Measurements from ENCODE around the gene POU2F3. TPM values are rescaled to one million over a fixed set of nuclear protein-coding genes. Genes with fewer than 3 reads are reported as not detected.

The POU2F3 gene
- not detected in 2 replicates for total RNA-seq

DNA sequence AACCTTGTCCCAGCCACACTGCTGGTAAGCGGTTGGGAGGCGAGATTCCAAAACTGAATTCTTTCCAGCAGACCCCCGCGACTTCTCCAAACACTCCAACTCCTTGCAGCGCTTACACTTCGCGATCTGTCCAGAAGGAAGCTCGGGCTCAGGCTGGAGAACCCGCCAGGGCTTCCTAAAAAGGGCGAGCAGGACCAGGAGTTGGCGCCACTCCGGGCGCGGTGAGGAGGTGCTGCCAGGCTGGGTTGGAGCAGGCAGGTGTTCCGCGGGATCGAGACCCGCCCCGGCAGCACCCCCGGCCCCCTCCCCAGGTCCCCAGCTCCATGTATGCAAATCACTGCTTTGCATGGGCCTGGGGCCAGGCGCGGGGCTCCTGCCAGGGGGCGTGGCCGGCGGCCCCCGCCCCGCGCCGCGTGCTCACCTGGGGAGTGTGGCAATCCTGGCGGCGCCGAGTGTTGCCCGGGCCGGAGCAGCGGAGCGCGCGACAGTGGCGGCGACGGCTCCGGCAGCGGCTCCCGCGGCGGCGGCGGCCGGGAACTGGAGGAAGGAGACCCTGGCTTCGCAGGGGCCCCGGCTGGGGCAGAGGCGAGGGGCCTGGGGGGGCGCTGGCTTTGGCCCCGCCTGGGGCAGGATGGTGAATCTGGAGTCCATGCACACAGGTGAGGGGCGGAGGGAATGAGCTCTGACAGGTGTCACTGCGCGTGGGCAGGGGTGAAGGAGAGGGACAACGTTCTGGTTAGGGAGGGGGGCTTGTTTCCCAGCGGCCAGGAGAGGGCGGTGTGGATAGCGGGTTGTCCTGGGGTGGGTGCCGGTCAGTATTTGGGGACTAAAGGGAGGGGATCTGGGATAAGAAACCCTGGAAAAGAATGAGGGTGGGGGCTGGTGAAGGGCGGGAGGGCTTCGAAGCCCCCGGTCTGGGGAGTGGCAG, at the start of gene POU2F3:
Gene POU2F3, plus strand, starts transcription at position 428 of the 928 bp plus-strand sequence. Its CDS starts 204 bp downstream, at position 632.

GRCh38 chr11:120210626-120211521, 29.1 kb upstream of the POU2F3 start, which contains the start of gene OAF:
TSS of gene OAF (plus strand) at chr11:120211032. CDS start at chr11:120211280, 248 bp downstream.

DNA sequence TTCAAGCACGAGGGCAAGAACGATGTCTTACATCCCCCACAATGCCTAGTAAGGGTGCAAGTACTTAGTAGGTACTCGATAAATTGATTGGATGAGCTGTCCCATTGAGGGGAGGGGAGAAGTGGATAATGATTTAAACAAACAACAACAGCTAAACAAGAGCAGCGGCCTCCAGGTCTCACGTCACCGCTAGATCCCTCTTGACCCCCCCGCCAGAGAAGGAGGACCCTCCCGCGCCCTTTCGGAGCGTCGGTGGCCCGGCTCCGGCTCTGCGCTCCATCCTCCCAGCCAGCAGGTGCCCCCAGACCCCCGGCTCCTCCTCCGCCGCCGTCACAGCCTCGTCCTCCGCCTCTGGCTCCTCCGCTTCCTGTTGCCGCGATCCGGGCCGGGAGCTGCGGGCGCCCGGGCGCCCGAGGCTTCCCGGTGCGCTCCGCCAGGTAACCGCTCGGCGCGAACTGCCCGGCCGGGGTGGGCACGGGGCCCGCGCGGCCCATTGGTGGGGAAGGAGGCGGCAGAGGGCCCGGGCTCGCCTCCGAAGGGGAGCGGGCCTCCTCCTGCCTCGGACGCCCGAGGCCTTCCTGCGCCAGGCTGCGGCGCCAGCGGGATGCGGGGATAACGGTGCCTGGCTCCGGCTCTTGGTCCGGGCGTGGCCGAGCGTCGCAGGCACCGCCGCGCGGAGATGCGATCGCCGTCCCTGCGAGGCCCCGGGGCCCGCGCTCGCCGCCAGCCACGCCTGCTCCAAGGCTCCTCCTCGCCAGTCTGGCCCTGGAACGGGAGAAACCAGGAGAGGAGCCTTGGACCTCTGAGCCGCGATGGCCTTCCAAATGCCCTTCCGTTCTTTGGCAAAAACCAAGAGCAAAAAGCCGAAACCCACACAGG, 85.2 kb downstream of the POU2F3 start, which contains the start of gene TLCD5:
Gene TLCD5, plus strand, starts transcription at position 368 of the 879 bp plus-strand sequence. CDS start 2,143 bp downstream, outside the sequence.

DNA sequence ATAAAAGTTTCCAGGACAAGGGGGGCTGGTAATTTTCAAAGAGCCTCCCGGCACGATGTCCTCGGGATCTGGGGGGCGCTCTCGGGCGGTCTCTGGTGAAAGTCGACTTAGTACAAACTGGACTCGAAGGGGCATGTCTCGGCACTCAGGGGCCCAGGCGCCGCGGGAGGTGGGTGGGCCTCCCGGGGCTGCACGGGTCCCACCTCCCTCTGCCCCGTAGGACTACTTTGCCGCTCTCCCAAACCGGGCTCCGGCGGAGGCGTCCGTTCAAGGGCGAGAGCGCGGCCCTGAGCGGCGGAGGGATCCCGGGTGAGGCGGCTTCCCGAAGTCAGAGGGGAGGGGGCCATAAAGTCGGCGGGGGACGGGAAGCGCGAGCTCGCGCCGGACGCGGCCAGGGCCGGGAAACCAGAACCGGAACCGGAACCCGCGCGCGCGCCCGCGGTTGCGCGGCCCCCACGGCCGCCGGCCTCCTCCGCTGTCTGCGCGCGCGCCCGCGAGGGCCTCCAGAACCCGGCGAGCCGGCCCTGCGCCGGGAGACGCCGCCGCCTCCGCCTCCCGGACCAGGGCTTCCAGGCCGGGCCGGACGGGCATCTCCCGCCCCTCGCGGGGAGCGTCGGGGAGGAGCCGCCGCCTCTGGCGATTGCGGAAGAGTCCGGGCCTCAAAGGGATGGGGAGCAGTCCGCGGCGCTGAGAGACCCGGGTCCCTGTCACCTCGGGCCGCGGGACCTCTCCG, 96.1 kb downstream of the POU2F3 start, which contains the start of gene ARHGEF12:
Gene ARHGEF12, plus strand, starts transcription at position 506 of the 733 bp plus-strand sequence. CDS start 831 bp downstream, outside the sequence.

Other genes starting within 250 kb of the POU2F3 start
- gene TRIM29, start 102.0 kb upstream of the POU2F3 start, total RNA-seq = not detected in 2 replicates
- 169 and 217 TPM in 2 replicates for gene OAF, start 29.1 kb upstream of the POU2F3 start, total RNA-seq
- 2.8 and 5.6 TPM in 2 replicates for gene TLCD5, start 85.2 kb downstream of the POU2F3 start, total RNA-seq
- gene ARHGEF12, start 96.3 kb downstream of the POU2F3 start, total RNA-seq = 47.1 and 50.2 TPM in 2 replicates